Measurements from ENCODE around the gene CYP19A1.
"Not testable (repeated sequence)": the region's sequence is repeated elsewhere in the genome, so short reads cannot be mapped to it uniquely, and the experiment has no call there.

CYP19A1 gene

GRCh38 chr15:51289290-51289689, 49.1 kb downstream of the CYP19A1 start:
- CTCF ChIA-PET = no interaction called here
- no peak for DNase-seq (ENCODE audit: low read depth, low spot score)
- POLR2A ChIA-PET = no interaction called here
- no peak overlapping the region for H3K4me3 ChIP-seq (ENCODE audit: low read depth, low read length)
- TF ChIP-seq, protein P1, sequence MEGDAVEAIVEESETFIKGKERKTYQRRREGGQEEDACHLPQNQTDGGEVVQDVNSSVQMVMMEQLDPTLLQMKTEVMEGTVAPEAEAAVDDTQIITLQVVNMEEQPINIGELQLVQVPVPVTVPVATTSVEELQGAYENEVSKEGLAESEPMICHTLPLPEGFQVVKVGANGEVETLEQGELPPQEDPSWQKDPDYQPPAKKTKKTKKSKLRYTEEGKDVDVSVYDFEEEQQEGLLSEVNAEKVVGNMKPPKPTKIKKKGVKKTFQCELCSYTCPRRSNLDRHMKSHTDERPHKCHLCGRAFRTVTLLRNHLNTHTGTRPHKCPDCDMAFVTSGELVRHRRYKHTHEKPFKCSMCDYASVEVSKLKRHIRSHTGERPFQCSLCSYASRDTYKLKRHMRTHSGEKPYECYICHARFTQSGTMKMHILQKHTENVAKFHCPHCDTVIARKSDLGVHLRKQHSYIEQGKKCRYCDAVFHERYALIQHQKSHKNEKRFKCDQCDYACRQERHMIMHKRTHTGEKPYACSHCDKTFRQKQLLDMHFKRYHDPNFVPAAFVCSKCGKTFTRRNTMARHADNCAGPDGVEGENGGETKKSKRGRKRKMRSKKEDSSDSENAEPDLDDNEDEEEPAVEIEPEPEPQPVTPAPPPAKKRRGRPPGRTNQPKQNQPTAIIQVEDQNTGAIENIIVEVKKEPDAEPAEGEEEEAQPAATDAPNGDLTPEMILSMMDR (IDR thresholded peaks at IDR 0.05; ENCODE audit: insufficient read depth, low read length, missing control alignments) = no peak

DNA sequence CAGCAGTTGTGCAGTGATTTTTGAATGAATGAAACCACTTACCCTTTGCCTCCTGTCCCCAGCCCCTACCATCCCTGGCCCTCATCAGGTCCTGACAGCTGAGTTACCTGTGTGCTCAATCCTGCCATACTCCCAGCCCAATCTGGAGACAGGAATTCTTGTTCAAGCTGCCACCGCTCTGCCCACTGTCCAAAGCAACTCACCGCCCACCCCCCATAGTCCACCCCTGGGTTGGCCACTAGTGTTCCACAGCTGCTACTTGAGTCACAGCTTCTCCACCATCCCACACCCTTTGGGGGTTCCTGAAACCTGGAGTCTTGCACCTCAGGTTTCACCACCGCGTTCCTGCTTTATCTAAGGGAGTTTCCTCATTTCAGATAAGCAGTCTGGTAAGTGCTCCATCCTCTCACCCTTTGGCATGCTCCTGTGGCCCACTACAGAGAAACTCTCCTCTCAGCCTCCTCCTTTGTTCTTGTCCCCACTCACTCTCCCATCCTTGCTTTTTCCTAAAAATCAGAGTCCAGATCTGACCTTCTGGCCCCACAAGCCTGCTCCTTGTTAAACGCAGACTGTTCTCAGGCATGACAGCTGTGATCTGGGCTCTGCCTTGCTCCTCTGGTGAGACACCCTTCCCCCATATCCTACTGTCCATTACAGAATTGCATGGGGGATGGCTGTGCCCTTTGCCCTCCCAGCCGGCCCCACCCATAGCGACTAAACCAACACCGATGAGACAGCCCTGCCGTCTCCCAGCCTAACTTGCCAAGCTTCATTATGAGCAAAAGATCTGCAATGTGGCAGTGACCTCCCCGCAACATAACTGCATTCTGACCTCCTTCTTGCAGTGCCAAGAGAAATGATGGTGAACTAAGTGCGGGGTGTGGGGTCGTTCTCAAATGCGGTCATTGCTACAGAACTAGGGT, 50.0 kb downstream of the CYP19A1 start:
- CTCF ChIA-PET = interaction anchor here (1.7 to 9.4 kb wide), 2 partner anchors 9 to 91 kb away, joined by 5 to 126 read pairs; no protein-coding TSS in a partner anchor

GRCh38 chr15:51286816-51287215, 51.6 kb downstream of the CYP19A1 start:
- DNase-seq (ENCODE audit: low read depth, low spot score) = no peak
- POLR2A ChIA-PET = no interaction called here

More for the DNA sequence above, 50.0 kb downstream of the CYP19A1 start:
- TF ChIP-seq, protein P1 (IDR thresholded peaks at IDR 0.05; ENCODE audit: insufficient read depth, low read length, missing control alignments) = no peak
- POLR2A ChIA-PET = no interaction called here
- DNase-seq (ENCODE audit: low read depth, low spot score) = no peak
- H3K4me3 ChIP-seq (ENCODE audit: low read depth, low read length) = no peak overlapping the region

GRCh38 chr15:51285399-51285798, 53.0 kb downstream of the CYP19A1 start:
- DNase-seq (ENCODE audit: low read depth, low spot score) = no peak
- CTCF ChIA-PET = interaction anchor here (1.0 to 9.4 kb wide), 4 partner anchors 94 to 123 kb away, joined by 3 to 126 read pairs (median 4); no protein-coding TSS in a partner anchor
- no peak overlapping the region for H3K4me3 ChIP-seq (ENCODE audit: low read depth, low read length)
- TF ChIP-seq, protein P1 (IDR thresholded peaks at IDR 0.05; ENCODE audit: insufficient read depth, low read length, missing control alignments) = no peak
- POLR2A ChIA-PET = no interaction called here

More at GRCh38 chr15:51286816-51287215, 51.6 kb downstream of the CYP19A1 start:
- no peak overlapping the region for H3K4me3 ChIP-seq (ENCODE audit: low read depth, low read length)
- TF ChIP-seq, protein P1 (IDR thresholded peaks at IDR 0.05; ENCODE audit: insufficient read depth, low read length, missing control alignments) = no peak
- CTCF ChIA-PET = interaction anchor here (1.0 to 9.4 kb wide), 5 partner anchors 8 to 124 kb away, joined by 3 to 126 read pairs (median 5); no protein-coding TSS in a partner anchor

DNA sequence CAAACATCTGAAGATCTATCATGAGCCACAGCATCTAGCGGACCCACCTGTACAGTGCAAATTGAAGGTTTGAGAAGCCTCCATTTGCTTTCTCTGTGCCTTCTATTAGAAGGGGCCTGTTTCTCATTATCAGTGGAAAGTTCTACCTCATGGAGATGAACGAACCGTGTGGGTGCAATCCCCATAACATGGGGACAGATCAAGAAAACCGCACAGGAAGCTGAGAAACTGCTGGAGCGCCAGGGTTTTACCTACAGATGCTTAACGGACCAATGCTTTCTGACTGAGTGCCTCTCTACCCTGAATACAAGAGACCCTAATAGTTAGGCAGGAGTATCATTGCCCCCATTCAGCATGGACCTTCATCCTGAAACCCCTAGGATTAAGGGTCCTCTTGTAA, 53.5 kb downstream of the CYP19A1 start:
- DNase-seq (ENCODE audit: low read depth, low spot score) = no peak
- no peak overlapping the region for H3K4me3 ChIP-seq (ENCODE audit: low read depth, low read length)
- ChIA-PET POLR2A (no interaction called here), CTCF (interaction anchor here (1.0 to 9.4 kb wide), 4 partner anchors 95 to 122 kb away, joined by 3 to 126 read pairs (median 4); no protein-coding TSS in a partner anchor)
- TF ChIP-seq, protein P1 (IDR thresholded peaks at IDR 0.05; ENCODE audit: insufficient read depth, low read length, missing control alignments) = no peak

DNA sequence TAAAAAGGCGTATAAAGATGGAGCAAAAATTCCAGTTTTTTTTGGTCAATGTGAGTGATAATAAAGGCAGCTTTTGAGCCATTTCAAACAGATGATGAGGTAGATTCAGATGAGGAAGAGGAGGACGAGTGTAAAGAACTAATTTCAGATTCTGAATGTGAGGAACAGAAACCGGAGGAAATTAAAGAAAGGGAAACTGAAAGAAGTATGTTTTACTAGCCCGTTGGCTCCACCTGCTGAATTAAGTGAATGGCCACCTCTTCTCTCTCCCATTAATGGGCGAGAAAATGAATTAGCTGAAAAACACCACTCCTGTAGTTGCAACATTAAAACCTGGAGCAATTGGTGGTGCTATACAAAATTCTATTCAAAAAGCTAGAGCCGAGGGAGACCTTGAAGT, 55.4 kb downstream of the CYP19A1 start:
- POLR2A ChIA-PET = no interaction called here
- DNase-seq (ENCODE audit: low read depth, low spot score) = no peak
- no peak overlapping the region for H3K4me3 ChIP-seq (ENCODE audit: low read depth, low read length)
- TF ChIP-seq, protein P1 (IDR thresholded peaks at IDR 0.05; ENCODE audit: insufficient read depth, low read length, missing control alignments) = no peak
- CTCF ChIA-PET = interaction anchor here (1.7 to 9.4 kb wide), 9 partner anchors 10 to 121 kb away, joined by 3 to 126 read pairs (median 22); no protein-coding TSS in a partner anchor

- POLR2A ChIA-PET; DNase-seq (ENCODE audit: low read depth, low spot score); H3K4me3 ChIP-seq (ENCODE audit: low read depth, low read length): not testable (repeated sequence)
- CTCF ChIA-PET = interaction anchor here (1.0 to 9.4 kb wide), 18 partner anchors 10 to 129 kb away, joined by 3 to 126 read pairs (median 8); no protein-coding TSS in a partner anchor
Measured at GRCh38 chr15:51282241-51282640, 56.2 kb downstream of the CYP19A1 start.
